ENCODE results near the gene NCK2. TPM values are rescaled to one million over a fixed set of nuclear protein-coding genes. Genes with fewer than 3 reads are reported as not detected.

NCK2 gene
- total RNA-seq, result 10 to 100 TPM; 32.6 to 43.7 (median 38.7) TPM

DNA sequence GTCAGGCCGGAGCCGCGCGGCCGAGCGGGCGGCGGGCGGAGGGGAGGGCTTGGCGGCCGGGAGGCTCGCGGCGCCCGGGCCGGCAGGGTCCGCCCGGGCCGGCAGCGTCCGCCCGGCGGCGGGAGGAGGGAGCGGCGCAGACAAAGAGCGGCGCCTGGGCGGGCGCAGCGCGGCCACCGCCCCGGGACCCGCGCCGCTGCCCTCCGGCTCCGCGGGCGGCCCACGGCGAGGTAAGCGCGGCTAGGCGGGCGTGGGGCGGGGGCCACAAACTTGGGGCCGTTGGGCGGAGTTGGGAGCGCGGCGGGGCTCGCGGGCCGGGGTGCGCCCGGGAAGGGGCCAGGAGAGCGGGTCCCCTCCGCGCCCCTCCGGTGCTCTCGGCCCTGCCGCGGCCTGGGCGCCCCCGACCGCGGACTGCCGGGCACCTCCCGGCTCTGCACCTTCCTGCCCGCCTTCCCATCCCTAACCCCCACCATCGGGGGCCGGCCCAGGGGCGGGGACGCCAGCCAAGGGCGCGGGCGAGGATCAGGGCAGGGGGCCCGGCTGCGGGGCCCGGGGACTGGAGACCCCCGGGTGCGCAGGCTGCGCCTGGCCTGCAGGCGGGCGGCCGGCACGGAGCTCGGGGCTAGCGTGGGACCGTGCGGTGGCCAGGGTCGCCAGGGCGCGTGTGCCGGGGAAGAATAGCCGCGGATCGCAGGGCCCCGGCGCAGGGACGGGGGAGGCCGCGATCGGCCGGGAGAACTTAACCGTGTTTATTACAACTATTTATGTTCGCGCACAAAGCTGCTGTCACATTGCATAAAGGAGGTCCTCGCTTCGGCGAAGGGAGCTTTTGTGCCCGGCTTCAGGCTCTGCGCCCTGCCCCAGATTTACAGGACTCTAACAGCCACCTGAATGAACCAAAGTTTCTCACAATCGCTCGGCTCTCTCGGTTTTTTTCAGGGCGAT is at the start of gene NCK2:
Gene NCK2 (plus strand): TSS at position 4 of the 945 bp plus-strand sequence. CDS start 110,152 bp downstream, outside the sequence.
- no peak for DNase-seq (ENCODE audit: low spot score)
- peak; percentile 52 for ATAC-seq (ENCODE audit: low FRiP score)
- TF ChIP-seq, protein P1, sequence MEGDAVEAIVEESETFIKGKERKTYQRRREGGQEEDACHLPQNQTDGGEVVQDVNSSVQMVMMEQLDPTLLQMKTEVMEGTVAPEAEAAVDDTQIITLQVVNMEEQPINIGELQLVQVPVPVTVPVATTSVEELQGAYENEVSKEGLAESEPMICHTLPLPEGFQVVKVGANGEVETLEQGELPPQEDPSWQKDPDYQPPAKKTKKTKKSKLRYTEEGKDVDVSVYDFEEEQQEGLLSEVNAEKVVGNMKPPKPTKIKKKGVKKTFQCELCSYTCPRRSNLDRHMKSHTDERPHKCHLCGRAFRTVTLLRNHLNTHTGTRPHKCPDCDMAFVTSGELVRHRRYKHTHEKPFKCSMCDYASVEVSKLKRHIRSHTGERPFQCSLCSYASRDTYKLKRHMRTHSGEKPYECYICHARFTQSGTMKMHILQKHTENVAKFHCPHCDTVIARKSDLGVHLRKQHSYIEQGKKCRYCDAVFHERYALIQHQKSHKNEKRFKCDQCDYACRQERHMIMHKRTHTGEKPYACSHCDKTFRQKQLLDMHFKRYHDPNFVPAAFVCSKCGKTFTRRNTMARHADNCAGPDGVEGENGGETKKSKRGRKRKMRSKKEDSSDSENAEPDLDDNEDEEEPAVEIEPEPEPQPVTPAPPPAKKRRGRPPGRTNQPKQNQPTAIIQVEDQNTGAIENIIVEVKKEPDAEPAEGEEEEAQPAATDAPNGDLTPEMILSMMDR (IDR thresholded peaks at IDR 0.05), result no peak

- ATAC-seq (ENCODE audit: low FRiP score) (no peak), DNase-seq (ENCODE audit: low spot score) (no peak)
- TF ChIP-seq, protein P1 (IDR thresholded peaks at IDR 0.05), result no peak
Measured at GRCh38 chr2:105697781-105698449, 46.8 kb upstream of the NCK2 start.

DNA sequence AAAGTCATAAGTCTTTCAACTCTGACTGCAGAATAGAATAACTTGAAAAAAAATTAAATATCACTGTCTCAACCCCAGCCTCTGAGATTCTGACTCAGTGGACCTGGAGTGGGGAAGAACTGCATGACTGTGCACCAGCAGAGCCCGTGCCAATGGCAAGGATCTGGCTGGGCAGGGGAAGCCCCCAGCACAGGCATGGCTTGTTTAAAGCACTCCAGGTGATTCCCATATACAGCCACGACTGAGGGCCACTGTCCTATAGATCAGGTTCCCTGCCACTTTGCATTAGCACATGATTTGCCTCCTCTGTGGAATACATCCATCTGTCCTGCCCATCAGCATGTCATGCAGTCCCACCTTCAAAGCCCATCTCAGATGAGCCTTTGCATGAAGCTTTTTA is 45.9 kb upstream of the NCK2 start:
- DNase-seq (ENCODE audit: low spot score) (no peak), ATAC-seq (ENCODE audit: low FRiP score) (no peak)
- TF ChIP-seq, protein P1 (IDR thresholded peaks at IDR 0.05), result no peak

- no peak for DNase-seq (ENCODE audit: low spot score)
- TF ChIP-seq, protein P1 (IDR thresholded peaks at IDR 0.05), result no peak
- no peak for ATAC-seq (ENCODE audit: low FRiP score)
Measured at GRCh38 chr2:105701042-105701441, 43.7 kb upstream of the NCK2 start.

DNA sequence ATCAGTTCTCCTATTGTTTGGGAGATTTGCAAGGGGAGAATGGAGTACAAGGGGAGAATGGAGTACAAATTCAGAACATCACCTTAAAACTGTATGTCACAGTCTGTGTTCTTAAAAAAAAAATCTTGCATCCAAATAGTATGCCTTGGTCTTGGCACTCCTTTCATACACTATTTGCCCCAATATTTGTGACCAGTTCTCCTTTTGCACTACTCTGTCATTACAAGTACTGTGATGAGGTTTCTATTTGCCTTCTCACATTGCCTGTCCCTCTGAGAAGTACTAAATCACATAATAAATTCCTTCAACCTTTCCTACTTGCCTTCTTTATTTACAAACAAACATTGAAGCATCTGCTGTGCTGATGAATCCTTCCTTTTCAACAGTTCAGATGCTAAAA is 36.0 kb upstream of the NCK2 start:
- DNase-seq (ENCODE audit: low spot score) (no peak), ATAC-seq (ENCODE audit: low FRiP score) (no peak)
- TF ChIP-seq, protein P1 (IDR thresholded peaks at IDR 0.05), result no peak

GRCh38 chr2:105711394-105711793 is 33.3 kb upstream of the NCK2 start:
- TF ChIP-seq, protein P1 (IDR thresholded peaks at IDR 0.05), result no peak
- no peak for DNase-seq (ENCODE audit: low spot score)
- no peak for ATAC-seq (ENCODE audit: low FRiP score)
